Measurements from ENCODE around the gene RIPOR2.

GRCh38 chr6:24916496-24916895 is 19.3 kb downstream of the RIPOR2 start:
- TF ChIP-seq EZH2 (IDR thresholded peaks at IDR 0.05; ENCODE audit: borderline replicate concordance, low read length) (no peak), CTCF (conservative IDR thresholded peaks at IDR 0.05 in 1 of 2, IDR thresholded peaks at IDR 0.05 in 1 of 2; ENCODE audit: extremely low read depth in 1 of 2, insufficient read depth in 1 of 2, low read depth in 1 of 2, low read length in 2 of 2) (no peak)

All from mammary epithelial cell (primary cell).